ENCODE data around the gene SOS1. TPM values are rescaled to one million over a fixed set of nuclear protein-coding genes. Genes with fewer than 3 reads are reported as not detected.

The SOS1 gene
- polyA plus RNA-seq, 1 of the 3 experiments (the other 2 are of a cell fraction) = 12.8 TPM

DNA sequence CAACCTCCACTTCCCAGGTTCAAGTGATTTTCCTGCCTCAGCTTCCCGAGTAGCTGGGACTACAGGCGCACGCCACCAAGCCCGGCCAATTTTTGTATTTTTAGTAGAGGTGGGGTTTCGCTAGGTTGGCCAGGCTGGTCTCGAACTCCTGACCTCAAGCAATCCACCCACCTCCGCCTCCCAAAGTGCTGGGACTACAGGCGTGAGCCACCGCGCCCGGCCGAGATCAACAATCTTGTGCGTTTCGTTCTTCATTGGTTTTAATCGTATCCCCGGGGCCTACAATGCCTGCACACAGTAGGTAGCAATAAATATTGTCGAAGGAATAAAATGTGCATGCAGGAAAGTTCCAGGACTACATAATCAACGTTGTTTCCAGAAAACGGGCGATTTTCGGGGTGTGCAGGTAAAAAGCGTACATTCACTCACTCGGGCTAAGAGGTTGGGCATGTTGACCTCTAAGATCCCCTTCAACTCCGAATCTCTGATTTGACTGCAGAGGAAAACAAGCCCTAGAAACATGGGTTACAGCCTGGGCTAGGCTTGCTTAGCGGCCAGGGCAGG is 2.7 kb upstream of the SOS1 start:
- H3K9ac ChIP-seq = peak overlapping the region; percentile 75
- CTCF ChIA-PET = interaction anchor here (0.6 to 8.3 kb wide), 14 partner anchors 11 to 119 kb away, joined by 3 to 131 read pairs (median 4); no protein-coding TSS in a partner anchor
- peak overlapping the region; percentile 87 to 89 for H3K4me3 ChIP-seq (ENCODE audit: low read depth in 2 of 2, low read length in 1 of 2)
- H3K36me3 ChIP-seq (replicated peaks in 1 of 2; ENCODE audit: control insufficient read depth in 1 of 2, insufficient read depth in 2 of 2, low read length in 1 of 2) = no peaks in the 10 kb centered on the region
- H3K4me2 ChIP-seq = peak overlapping the region; percentile 89
- H4K20me1 ChIP-seq (ENCODE audit: insufficient read depth) = peaks cover 14% of the 10 kb centered on the region
- no peaks in the 10 kb centered on the region for H3K9me2 ChIP-seq
- H3K27ac ChIP-seq (ENCODE audit: low read depth in 2 of 2, low read length in 1 of 2) = peak overlapping the region; percentile 70 to 97
- no peak for TF ChIP-seq SIN3A (IDR thresholded peaks at IDR 0.05; ENCODE audit: borderline replicate concordance, low read depth, low read length)
- TF ChIP-seq, protein P1, sequence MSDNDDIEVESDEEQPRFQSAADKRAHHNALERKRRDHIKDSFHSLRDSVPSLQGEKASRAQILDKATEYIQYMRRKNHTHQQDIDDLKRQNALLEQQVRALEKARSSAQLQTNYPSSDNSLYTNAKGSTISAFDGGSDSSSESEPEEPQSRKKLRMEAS (IDR thresholded peaks at IDR 0.05; ENCODE audit: low read depth) = no peak
- no peak for TF ChIP-seq JUND (IDR thresholded peaks at IDR 0.05)
- TF ChIP-seq, protein P2, sequence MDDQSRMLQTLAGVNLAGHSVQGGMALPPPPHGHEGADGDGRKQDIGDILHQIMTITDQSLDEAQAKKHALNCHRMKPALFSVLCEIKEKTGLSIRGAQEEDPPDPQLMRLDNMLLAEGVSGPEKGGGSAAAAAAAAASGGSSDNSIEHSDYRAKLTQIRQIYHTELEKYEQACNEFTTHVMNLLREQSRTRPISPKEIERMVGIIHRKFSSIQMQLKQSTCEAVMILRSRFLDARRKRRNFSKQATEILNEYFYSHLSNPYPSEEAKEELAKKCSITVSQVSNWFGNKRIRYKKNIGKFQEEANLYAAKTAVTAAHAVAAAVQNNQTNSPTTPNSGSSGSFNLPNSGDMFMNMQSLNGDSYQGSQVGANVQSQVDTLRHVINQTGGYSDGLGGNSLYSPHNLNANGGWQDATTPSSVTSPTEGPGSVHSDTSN (IDR thresholded peaks at IDR 0.05) = no peak
- no peaks in the 10 kb centered on the region for H3K27me3 ChIP-seq (ENCODE audit: insufficient read depth)
- H3K4me1 ChIP-seq (ENCODE audit: control insufficient read depth in 1 of 2, insufficient read depth in 2 of 2, low read depth in 1 of 2, low read length in 1 of 2) = peaks cover 10 to 39% of the 10 kb centered on the region in 2 experiments; a peak in 3 of 4 replicates
- H2AFZ ChIP-seq (ENCODE audit: low read depth) = peak overlapping the region; percentile 74
- H3K9me3 ChIP-seq = no peaks in the 10 kb centered on the region
- no peak for DNase-seq
- POLR2A ChIA-PET = interaction anchor here (1.5 kb wide), 1 partner anchor 121 kb away, joined by 6 read pairs; the partner anchor contains the start of gene CDKL4
- 74% methylated on average over 25 of the region's 25 CpGs for WGBS (ENCODE audit: low lambda C conversion rate)
- H3F3A ChIP-seq (replicated peaks; ENCODE audit: insufficient read depth) = peaks cover 7% of the 10 kb centered on the region
- peaks cover 16% of the 10 kb centered on the region for H3K79me2 ChIP-seq (ENCODE audit: insufficient read depth)

DNA sequence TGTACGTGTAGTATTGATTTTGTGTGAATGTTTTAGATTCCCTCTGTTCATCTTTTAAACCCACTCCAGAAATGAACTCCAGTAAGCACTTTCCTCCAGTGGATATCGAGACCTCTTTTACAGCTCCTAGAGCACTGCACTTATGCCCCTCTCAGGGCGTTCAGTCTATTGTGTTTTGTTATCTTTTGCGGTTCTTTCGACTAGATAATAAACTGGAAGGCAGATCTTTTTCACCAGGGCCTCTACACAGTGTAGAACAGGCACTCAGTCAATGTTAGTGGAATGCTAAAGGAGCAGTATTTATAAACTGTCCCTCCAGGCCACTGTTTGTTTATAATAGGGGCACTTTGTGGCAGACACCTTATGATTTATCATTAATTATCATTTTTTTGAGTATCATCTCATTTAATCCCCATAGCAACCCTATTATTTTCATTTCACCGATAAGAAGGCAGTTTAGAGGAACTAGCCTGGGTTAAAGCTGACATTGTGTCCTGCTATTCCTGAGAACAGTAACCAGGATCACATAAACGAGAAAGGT is 742 bp upstream of the SOS1 start:
- no peak for TF ChIP-seq NFIC (IDR thresholded peaks at IDR 0.05; ENCODE audit: borderline replicate concordance)
- TF ChIP-seq TAF1 (IDR thresholded peaks at IDR 0.05; ENCODE audit: borderline replicate concordance, low read depth, low read length) = no peak
- no peak for TF ChIP-seq NRF1 (IDR thresholded peaks at IDR 0.05; ENCODE audit: low read depth, low read length)
- TF ChIP-seq FOXM1 (IDR thresholded peaks at IDR 0.05; ENCODE audit: low read depth) = no peak
- no peak for TF ChIP-seq MXI1 (IDR thresholded peaks at IDR 0.05; ENCODE audit: low read depth, low read length)
- TF ChIP-seq, protein P1 (IDR thresholded peaks at IDR 0.05; ENCODE audit: low read depth) = no peak
- TF ChIP-seq POLR2AphosphoS5 (IDR thresholded peaks at IDR 0.05; ENCODE audit: low read depth, low read length) = no peak
- TF ChIP-seq RFX5 (IDR thresholded peaks at IDR 0.05; ENCODE audit: low read length) = no peak
- no peak for TF ChIP-seq RCOR1 (IDR thresholded peaks at IDR 0.05; ENCODE audit: low read length)
- no peak for TF ChIP-seq RAD21 (IDR thresholded peaks at IDR 0.05; ENCODE audit: low read length)
- no peak for TF ChIP-seq ELF1 (IDR thresholded peaks at IDR 0.05)
- Histone ChIP-seq H3F3A (replicated peaks; ENCODE audit: insufficient read depth) (peaks cover 7% of the 10 kb centered on the region), H3K4me2 (peak overlapping the region; percentile 77), H3K4me3 (ENCODE audit: low read depth in 2 of 2, low read length in 1 of 2) (peak overlapping the region; percentile 71 to 78), H4K20me1 (ENCODE audit: insufficient read depth) (peaks cover 27% of the 10 kb centered on the region), H3K27me3 (ENCODE audit: insufficient read depth) (no peaks in the 10 kb centered on the region), H3K36me3 (replicated peaks in 1 of 2; ENCODE audit: control insufficient read depth in 1 of 2, insufficient read depth in 2 of 2, low read length in 1 of 2) (peaks cover 0 to under 1% of the 10 kb centered on the region in 2 experiments), H3K9me2 (no peaks in the 10 kb centered on the region), H2AFZ (ENCODE audit: low read depth) (peak overlapping the region; percentile 74), H3K4me1 (ENCODE audit: control insufficient read depth in 1 of 2, insufficient read depth in 2 of 2, low read depth in 1 of 2, low read length in 1 of 2) (peaks cover 10 to 29% of the 10 kb centered on the region in 2 experiments; a peak in 3 of 4 replicates), H3K9me3 (no peaks in the 10 kb centered on the region), H3K79me2 (ENCODE audit: insufficient read depth) (peaks cover 35% of the 10 kb centered on the region), H3K27ac (ENCODE audit: low read depth in 2 of 2, low read length in 1 of 2) (peak overlapping the region; percentile 85 to 97), H3K9ac (peak overlapping the region; percentile 79)
- ChIA-PET CTCF (interaction anchor here (0.9 to 8.3 kb wide), 9 partner anchors 11 to 258 kb away, joined by 3 to 131 read pairs (median 6); no protein-coding TSS in a partner anchor), POLR2A (interaction anchor here (0.7 to 2.8 kb wide), 3 partner anchors 13 to 370 kb away, joined by 3 to 16 read pairs (median 6); partner anchors contain the start of genes MAP4K3 and SRSF7)
- peak; percentile 32 for DNase-seq
- 26% methylated on average over 7 of the region's 7 CpGs for WGBS (ENCODE audit: low lambda C conversion rate)
